DOHH2 (cell line): ENCODE data around the gene ZMIZ1.
A peak's percentile ranks its signal among the peaks of the same experiment; 100 is the strongest.

ENCODE experiments used
- H3F3A ChIP-seq: fragments of 200-600 bp; sonication (generic), shearing (Covaris generic); 2 replicates; pipeline ENCODE4 v1.6.0; 2016; ENCODE audit warnings: antibody characterized with exemption, mild to moderate bottlenecking; ENCODE audit not compliant: control insufficient read depth, insufficient read depth
- H3K27ac ChIP-seq: fragments of 200-600 bp; sonication (generic); 2 replicates; pipeline ENCODE4 v1.5.1; 2014; ENCODE audit warnings: low read depth, mild to moderate bottlenecking, low read length, moderate library complexity
- H3K27me3 ChIP-seq: fragments of 200-600 bp; sonication (generic); 2 replicates; pipeline ENCODE4 v1.6.1; 2014; ENCODE audit warnings: mild to moderate bottlenecking, low read length, mixed read lengths; ENCODE audit not compliant: control insufficient read depth
- H3K36me3 ChIP-seq: fragments of 200-600 bp; sonication (generic); 2 replicates; pipeline ENCODE4 v1.6.1; 2014; ENCODE audit warnings: mild to moderate bottlenecking, low read length, moderate library complexity, mixed read lengths; ENCODE audit not compliant: control insufficient read depth
- H3K4me1 ChIP-seq: fragments of 200-600 bp; sonication (generic); 2 replicates; pipeline ENCODE4 v1.6.1; 2014; ENCODE audit warnings: mild to moderate bottlenecking, low read length, mixed read lengths; ENCODE audit not compliant: control insufficient read depth
- H3K4me2 ChIP-seq: fragments of 200-600 bp; sonication (generic); 2 replicates; pipeline ENCODE4 v1.6.0; 2014; ENCODE audit warnings: mild to moderate bottlenecking, low read length, moderate library complexity
- H3K4me3 ChIP-seq: fragments of 200-600 bp; sonication (generic); 2 replicates; pipeline ENCODE4 v1.5.1; 2014; ENCODE audit warnings: mild to moderate bottlenecking, low read length, mixed read lengths
- H3K79me2 ChIP-seq: fragments of 200-600 bp; sonication (generic); 2 replicates; pipeline ENCODE4 v1.6.1; 2014; ENCODE audit warnings: mild to moderate bottlenecking, low read length, mixed read lengths; ENCODE audit not compliant: control insufficient read depth
- H3K9me2 ChIP-seq: fragments of 200-600 bp; sonication (generic); replicated peaks from 2 replicates; pipeline ENCODE4 v1.6.1; 2014; ENCODE audit warnings: mild to moderate bottlenecking, low read length, mixed read lengths; ENCODE audit not compliant: control insufficient read depth
- H3K9me3 ChIP-seq: fragments of 200-600 bp; sonication (generic); 2 replicates; pipeline ENCODE4 v1.6.1; 2014; ENCODE audit warnings: antibody characterized with exemption, low read length, mixed read lengths; ENCODE audit not compliant: control insufficient read depth, insufficient read depth
- H4K20me1 ChIP-seq: fragments of 200-600 bp; sonication (generic); 2 replicates; pipeline ENCODE4 v1.6.0; 2014; ENCODE audit warnings: low read depth, mild to moderate bottlenecking, antibody characterized with exemption, low read length, moderate library complexity; ENCODE audit not compliant: control insufficient read depth, insufficient read depth
- EZH2phosphoT487 ChIP-seq: fragments of 200-600 bp; sonication (generic); IDR thresholded peaks from 2 replicates; pipeline ENCODE4 v1.6.1; 2017; ENCODE audit warnings: borderline replicate concordance, mild to moderate bottlenecking, antibody characterized with exemption, low read length, moderate library complexity, mixed read lengths
- TF ChIP-seq, protein P1 (sequence below): fragments of 200-600 bp; sonication (generic); IDR thresholded peaks from one replicate; pipeline ENCODE4 v1.5.1; 2014; ENCODE audit warnings: antibody characterized with exemption, mild to moderate bottlenecking, low read depth, low read length; ENCODE audit not compliant: poor library complexity, severe bottlenecking

The ZMIZ1 gene

DNA sequence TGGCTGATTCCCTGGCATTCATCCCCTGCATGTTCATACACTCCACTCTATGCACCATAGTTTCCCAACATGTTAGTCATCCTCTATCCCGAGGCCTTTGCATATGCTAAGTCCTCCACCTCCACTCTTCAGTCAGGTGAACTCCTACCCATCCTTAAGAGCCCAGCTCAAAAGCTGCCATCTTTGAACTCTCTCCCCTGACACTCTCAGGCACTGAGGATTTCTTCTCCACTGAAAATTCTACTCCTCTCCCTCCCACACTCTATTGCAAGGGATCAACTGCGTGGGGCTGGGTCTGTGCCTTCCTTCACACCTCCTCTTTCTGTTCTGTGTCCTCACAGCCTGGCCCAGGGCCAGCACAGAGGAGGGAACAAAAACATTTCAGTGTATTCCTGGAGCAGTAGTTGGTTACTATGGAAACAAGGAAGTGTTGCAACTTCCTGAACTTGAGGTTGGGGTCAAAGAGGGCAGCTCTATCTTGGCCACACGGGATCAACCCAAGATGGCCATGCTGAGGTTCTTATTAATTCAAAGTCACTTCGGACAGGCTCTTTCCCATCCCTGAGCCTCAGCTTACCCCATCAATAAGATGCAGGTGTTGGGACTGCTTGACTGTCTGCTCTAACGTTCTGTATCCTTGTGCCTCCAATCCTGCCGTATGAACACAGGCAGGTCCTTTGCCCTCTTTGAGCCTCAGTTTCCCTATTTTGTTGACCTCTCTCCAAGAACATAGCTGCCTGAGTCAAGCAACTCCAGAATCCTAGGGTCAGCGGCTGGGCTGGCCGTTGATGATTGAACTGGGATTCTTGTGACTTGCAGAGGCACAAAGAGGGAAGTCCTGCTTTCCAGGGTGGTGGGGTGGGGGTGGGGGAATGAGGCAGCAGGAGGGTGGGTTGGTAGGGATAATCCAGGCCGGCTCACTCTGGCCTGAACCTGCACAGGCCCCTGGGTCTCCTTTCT, 15.5 kb downstream of the ZMIZ1 start:
- H3F3A ChIP-seq = no peaks in the 10 kb centered on the region
- H3K79me2 ChIP-seq = no peaks in the 10 kb centered on the region
- H3K4me3 ChIP-seq = peak overlapping the region; percentile 44
- H3K27me3 ChIP-seq = peaks cover 27% of the 10 kb centered on the region
- H4K20me1 ChIP-seq = 0 out of 2 replicates have a peak, but pooled peaks cover under 1% of the 10 kb centered on the region
- H3K27ac ChIP-seq = no peak overlapping the region
- H3K4me1 ChIP-seq = peaks cover 36% of the 10 kb centered on the region
- H3K4me2 ChIP-seq = peak overlapping the region; percentile 59
- H3K9me3 ChIP-seq = no peaks in the 10 kb centered on the region
- no peaks in the 10 kb centered on the region for H3K36me3 ChIP-seq
- no peaks in the 10 kb centered on the region for H3K9me2 ChIP-seq
- TF ChIP-seq, protein P1, sequence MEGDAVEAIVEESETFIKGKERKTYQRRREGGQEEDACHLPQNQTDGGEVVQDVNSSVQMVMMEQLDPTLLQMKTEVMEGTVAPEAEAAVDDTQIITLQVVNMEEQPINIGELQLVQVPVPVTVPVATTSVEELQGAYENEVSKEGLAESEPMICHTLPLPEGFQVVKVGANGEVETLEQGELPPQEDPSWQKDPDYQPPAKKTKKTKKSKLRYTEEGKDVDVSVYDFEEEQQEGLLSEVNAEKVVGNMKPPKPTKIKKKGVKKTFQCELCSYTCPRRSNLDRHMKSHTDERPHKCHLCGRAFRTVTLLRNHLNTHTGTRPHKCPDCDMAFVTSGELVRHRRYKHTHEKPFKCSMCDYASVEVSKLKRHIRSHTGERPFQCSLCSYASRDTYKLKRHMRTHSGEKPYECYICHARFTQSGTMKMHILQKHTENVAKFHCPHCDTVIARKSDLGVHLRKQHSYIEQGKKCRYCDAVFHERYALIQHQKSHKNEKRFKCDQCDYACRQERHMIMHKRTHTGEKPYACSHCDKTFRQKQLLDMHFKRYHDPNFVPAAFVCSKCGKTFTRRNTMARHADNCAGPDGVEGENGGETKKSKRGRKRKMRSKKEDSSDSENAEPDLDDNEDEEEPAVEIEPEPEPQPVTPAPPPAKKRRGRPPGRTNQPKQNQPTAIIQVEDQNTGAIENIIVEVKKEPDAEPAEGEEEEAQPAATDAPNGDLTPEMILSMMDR = no peak
- TF ChIP-seq EZH2phosphoT487 = no peak

DNA sequence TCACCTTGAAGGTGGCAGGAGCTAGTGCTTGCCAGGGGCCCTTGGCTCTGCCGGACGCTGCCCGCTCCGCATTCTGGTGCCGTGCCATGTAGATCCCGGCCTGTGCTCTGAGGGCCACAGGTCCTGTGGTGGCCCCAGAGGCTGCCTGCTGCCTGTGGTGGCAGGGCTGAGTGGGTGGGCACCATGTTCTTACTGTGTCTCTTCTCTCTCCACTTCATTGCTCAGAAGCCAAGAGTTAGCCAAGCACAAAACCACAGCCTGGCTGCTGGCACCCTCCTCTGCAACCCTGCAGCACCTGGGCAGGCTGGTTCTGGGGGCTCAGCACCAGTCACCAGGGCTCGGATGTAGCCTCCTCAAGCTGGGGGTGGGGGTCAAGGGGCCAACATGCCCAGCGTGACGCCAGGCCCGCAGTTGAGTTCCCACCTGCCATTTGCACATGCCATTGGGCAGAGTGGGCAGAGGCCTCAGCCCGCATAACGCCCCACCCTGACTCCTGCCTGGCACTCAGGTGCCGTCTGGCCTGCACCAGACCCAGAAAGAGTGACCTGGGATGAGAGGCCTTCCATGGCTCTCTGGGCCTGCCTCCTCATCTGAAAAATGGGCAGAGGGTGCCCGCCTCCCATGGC, 16.3 kb downstream of the ZMIZ1 start:
- Histone ChIP-seq H3K9me3 (no peaks in the 10 kb centered on the region), H3K79me2 (no peaks in the 10 kb centered on the region), H3K4me2 (peak overlapping the region; percentile 59), H3F3A (no peaks in the 10 kb centered on the region), H3K4me1 (peaks cover 41% of the 10 kb centered on the region), H3K27ac (no peak overlapping the region), H3K9me2 (no peaks in the 10 kb centered on the region), H3K36me3 (no peaks in the 10 kb centered on the region), H4K20me1 (0 out of 2 replicates have a peak, but pooled peaks cover 2% of the 10 kb centered on the region), H3K4me3 (peak overlapping the region; percentile 44), H3K27me3 (peaks cover 22% of the 10 kb centered on the region)
- TF ChIP-seq, protein P1 = no peak
- TF ChIP-seq EZH2phosphoT487 = no peak

DNA sequence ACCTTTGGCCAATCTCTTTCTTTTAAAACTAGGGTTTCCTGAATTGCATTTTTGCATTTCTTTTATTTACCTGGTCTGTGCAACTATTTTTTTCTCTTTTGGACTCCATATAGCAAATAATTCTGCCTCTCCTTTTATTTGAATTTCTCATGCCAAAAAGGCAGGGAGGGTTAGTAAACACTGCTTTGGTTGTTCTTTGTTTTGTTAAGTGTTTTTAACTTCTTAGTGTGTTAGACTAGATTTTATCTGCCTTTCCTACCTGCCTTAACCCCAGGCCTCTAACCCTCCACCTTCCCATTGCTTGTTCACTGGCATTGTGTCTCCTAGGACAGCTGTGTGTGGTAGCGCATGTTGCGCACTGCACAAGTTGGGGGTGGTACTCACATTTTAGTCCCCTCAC, 18.1 kb downstream of the ZMIZ1 start:
- H3K79me2 ChIP-seq = no peaks in the 10 kb centered on the region
- H3K4me2 ChIP-seq = no peak overlapping the region
- peaks cover 58% of the 10 kb centered on the region for H3K4me1 ChIP-seq
- no peaks in the 10 kb centered on the region for H3K9me2 ChIP-seq
- H3K4me3 ChIP-seq = no peak overlapping the region
- H3K27ac ChIP-seq = no peak overlapping the region
- peaks cover 22% of the 10 kb centered on the region for H3K27me3 ChIP-seq
- H3F3A ChIP-seq = 0 out of 2 replicates have a peak, but pooled peaks cover 2% of the 10 kb centered on the region
- H3K9me3 ChIP-seq = no peaks in the 10 kb centered on the region
- TF ChIP-seq, protein P1 = no peak
- H4K20me1 ChIP-seq = peaks cover 7% of the 10 kb centered on the region; the same call in 1 of the 2 replicates
- H3K36me3 ChIP-seq = no peaks in the 10 kb centered on the region
